CD4-positive, alpha-beta memory T cell (primary cell): ENCODE measurements around the gene BPIFA2. TPM values are rescaled to one million over a fixed set of nuclear protein-coding genes. Genes with fewer than 3 reads are reported as not detected.

Experiments
- CTCF ChIA-PET: fragments of 350-600 bp; sonication (Branson Sonifier 250); formaldehyde crosslinking; loops from one replicate; lab custom pipeline; 2021; ENCODE audit warnings: inconsistent platforms; ENCODE audit not compliant: partially characterized antibody; lab: Charles Lee
- POLR2A ChIA-PET: fragments of 350-600 bp; sonication (Branson Sonifier 250); formaldehyde crosslinking; loops from one replicate; lab custom pipeline; 2021; ENCODE audit not compliant: partially characterized antibody; lab: Charles Lee
- DNase-seq, 5 donors: peaks; one replicate each; pipeline versions ENCODE4 v3.0.0 to v3.0.0-alpha.2; 2020 to 2022; ENCODE audit warnings: mixed read lengths in 1 of 5
- H3K27ac ChIP-seq: one replicate; pipeline ENCODE4 v1.7.0; 2013; ENCODE audit warnings: low read depth, low read length
- H3K27me3 ChIP-seq: 2 replicates; pipeline ENCODE4 v1.7.0; 2013; ENCODE audit warnings: mild to moderate bottlenecking, low read length, moderate library complexity; ENCODE audit not compliant: insufficient read depth
- H3K36me3 ChIP-seq: 2 replicates; pipeline ENCODE4 v1.7.0; 2013; ENCODE audit warnings: mild to moderate bottlenecking, low read length, moderate library complexity; ENCODE audit not compliant: insufficient read depth
- H3K4me1 ChIP-seq: 2 replicates; pipeline ENCODE4 v1.7.0; 2013; ENCODE audit warnings: mild to moderate bottlenecking, low read length, moderate library complexity; ENCODE audit not compliant: insufficient read depth
- H3K4me3 ChIP-seq, 2 donors: one replicate each; pipeline ENCODE4 v1.7.0; 2013; ENCODE audit warnings: low read length in 2 of 2, mild to moderate bottlenecking in 1 of 2
- H3K9me3 ChIP-seq, 2 donors: one replicate each; pipeline ENCODE4 v1.7.0; 2013; ENCODE audit warnings: low read length in 2 of 2, control low read depth in 1 of 2; ENCODE audit not compliant: control insufficient read depth in 1 of 2
- H3K27ac Mint-ChIP-seq, 7 donors: one replicate each; pipeline ENCODE4 v1.8.0; 2020 to 2021; ENCODE audit warnings: mixed read lengths in 7 of 7, mild to moderate bottlenecking in 6 of 7, inconsistent platforms in 3 of 7, moderate library complexity in 3 of 7
- H3K27me3 Mint-ChIP-seq, 2 donors: one replicate each; pipeline ENCODE4 v1.8.0; 2020 to 2021; ENCODE audit warnings: mixed read lengths in 2 of 2
- H3K36me3 Mint-ChIP-seq, 2 donors: one replicate each; pipeline ENCODE4 v1.8.0; 2020 to 2021; ENCODE audit warnings: mixed read lengths in 2 of 2, inconsistent platforms in 1 of 2, mild to moderate bottlenecking in 1 of 2
- H3K4me1 Mint-ChIP-seq, 4 donors: one replicate each; pipeline ENCODE4 v1.8.0; 2020 to 2021; ENCODE audit warnings: mixed read lengths in 4 of 4, mild to moderate bottlenecking in 1 of 4
- H3K4me3 Mint-ChIP-seq, 8 donors: one replicate each; pipeline ENCODE4 v1.8.0; 2020 to 2021; ENCODE audit warnings: mixed read lengths in 8 of 8, mild to moderate bottlenecking in 7 of 8, moderate library complexity in 6 of 8, inconsistent platforms in 3 of 8
- H3K9me3 Mint-ChIP-seq, 8 donors: one replicate each; pipeline ENCODE4 v1.8.0; 2020 to 2021; ENCODE audit warnings: mixed read lengths in 8 of 8, mild to moderate bottlenecking in 5 of 8, inconsistent platforms in 3 of 8, moderate library complexity in 1 of 8
- intact Hi-C: fragments of 100-400 bp; cut with micrococcal nuclease; formaldehyde crosslinking; loops from one replicate; pipeline ENCODE4 v1.15.1; 2023
- polyA plus RNA-seq, 2 donors: library from polyadenylated mRNA; unstranded; fragments of 300-500 nt; fragmentation: Illumina TruSeq; gene quantifications; one replicate each; pipeline ENCODE4 v1.2.3, GENCODE V29; 2021
- total RNA-seq, 2 experiments: library from RNA; stranded (reverse); gene quantifications; one replicate each; pipeline ENCODE4 v1.2.3, GENCODE V29; 2021

The BPIFA2 gene
- total and polyA plus RNA-seq, 4 experiments from 2014 or later, result not detected

DNA sequence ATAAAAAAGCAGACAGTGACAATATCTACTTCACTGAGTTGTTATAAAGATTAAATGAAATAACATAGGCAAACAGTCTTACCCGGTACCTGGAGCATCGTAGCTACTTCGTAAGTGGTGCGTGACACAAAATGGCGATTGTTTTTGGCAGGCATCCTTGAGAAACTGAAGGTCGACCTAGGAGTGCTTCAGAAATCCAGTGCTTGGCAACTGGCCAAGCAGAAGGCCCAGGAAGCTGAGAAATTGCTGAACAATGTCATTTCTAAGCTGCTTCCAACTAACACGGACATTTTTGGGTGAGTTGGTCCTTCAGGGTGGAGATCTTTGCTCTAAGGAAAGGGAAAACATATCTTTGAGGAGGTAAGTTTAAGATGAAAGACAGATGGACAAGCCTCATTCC lies 4.8 kb downstream of the BPIFA2 start:
- DNase-seq, result no peak
- no peaks in the 10 kb centered on the region for H3K27me3 ChIP-seq
- no peaks in the 10 kb centered on the region for H3K9me3 ChIP-seq
- ChIA-PET POLR2A (no interaction called here), CTCF (no interaction called here)
- intact Hi-C loops, result no loop called here
- H3K4me1 ChIP-seq, result no peaks in the 10 kb centered on the region
- peaks cover 0 to 3% of the 10 kb centered on the region in 2 donors for H3K36me3 Mint-ChIP-seq
- no peaks in the 10 kb centered on the region for H3K4me1 Mint-ChIP-seq
- H3K4me3 ChIP-seq, result no peak overlapping the region
- no peak overlapping the region for H3K27ac Mint-ChIP-seq
- peaks cover 2 to 29% (median 24%) of the 10 kb centered on the region in 8 donors for H3K9me3 Mint-ChIP-seq
- no peaks in the 10 kb centered on the region for H3K36me3 ChIP-seq
- peaks cover 2 to 4% of the 10 kb centered on the region in 2 donors for H3K27me3 Mint-ChIP-seq
- no peak overlapping the region for H3K27ac ChIP-seq
- H3K4me3 Mint-ChIP-seq, result no peak overlapping the region

DNA sequence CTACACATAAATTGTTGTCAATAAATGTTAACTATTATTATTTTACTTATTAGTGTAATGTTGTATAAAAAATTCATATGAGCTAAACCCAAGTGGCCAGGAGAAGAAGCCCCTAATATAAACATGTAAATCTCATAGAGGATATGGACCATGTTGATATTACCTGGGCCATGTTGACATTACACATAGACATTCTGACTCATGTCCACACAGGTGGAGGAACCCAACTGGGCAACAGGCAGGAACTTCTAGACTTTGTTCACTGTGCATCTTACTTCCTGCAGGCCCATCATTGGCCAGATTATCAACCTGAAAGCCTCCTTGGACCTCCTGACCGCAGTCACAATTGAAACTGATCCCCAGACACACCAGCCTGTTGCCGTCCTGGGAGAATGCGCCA lies 7.2 kb downstream of the BPIFA2 start:
- Mint-ChIP-seq H3K4me3 (no peak overlapping the region), H3K36me3 (no peaks in the 10 kb centered on the region), H3K4me1 (no peaks in the 10 kb centered on the region), H3K9me3 (peaks cover 0 to 13% (median 8%) of the 10 kb centered on the region in 8 donors), H3K27me3 (no peaks in the 10 kb centered on the region), H3K27ac (no peak overlapping the region)
- Histone ChIP-seq H3K4me1 (no peaks in the 10 kb centered on the region), H3K27ac (no peak overlapping the region), H3K36me3 (no peaks in the 10 kb centered on the region), H3K9me3 (no peaks in the 10 kb centered on the region), H3K27me3 (no peaks in the 10 kb centered on the region), H3K4me3 (no peak overlapping the region)
- DNase-seq, result no peak
- ChIA-PET CTCF (no interaction called here), POLR2A (no interaction called here)
- intact Hi-C loops, result no loop called here

DNA sequence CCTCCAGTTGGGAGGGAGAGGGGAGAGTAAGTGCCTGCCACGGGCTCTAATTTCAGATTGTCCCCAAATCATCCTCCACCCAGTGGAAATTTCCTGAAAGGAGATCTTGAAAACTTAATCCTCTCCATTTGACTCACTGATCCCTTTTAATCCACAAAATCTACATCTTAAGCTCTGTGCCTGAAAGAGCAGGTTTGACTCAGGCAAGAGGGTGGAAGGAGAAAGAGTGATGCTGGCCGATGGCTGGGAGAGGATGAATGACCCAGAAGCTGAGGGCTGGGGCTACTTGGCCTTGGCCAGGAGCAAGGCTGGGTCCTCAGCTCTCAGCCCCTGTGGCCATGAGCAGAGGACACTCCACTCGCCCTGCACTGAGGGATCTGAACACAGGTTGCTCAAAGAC lies 8.1 kb downstream of the BPIFA2 start:
- H3K4me1 ChIP-seq, result no peaks in the 10 kb centered on the region
- CTCF ChIA-PET, result no interaction called here
- no peak overlapping the region for H3K4me3 ChIP-seq
- DNase-seq, result no peak
- H3K4me1 Mint-ChIP-seq, result no peaks in the 10 kb centered on the region
- POLR2A ChIA-PET, result no interaction called here
- H3K36me3 ChIP-seq, result no peaks in the 10 kb centered on the region
- no peaks in the 10 kb centered on the region for H3K36me3 Mint-ChIP-seq
- no peak overlapping the region for H3K4me3 Mint-ChIP-seq
- H3K9me3 Mint-ChIP-seq, result peaks cover 0 to 6% (median 3%) of the 10 kb centered on the region in 8 donors
- H3K9me3 ChIP-seq, result no peaks in the 10 kb centered on the region
- H3K27me3 Mint-ChIP-seq, result no peaks in the 10 kb centered on the region
- no peaks in the 10 kb centered on the region for H3K27me3 ChIP-seq
- intact Hi-C loops, result no loop called here
- no peak overlapping the region for H3K27ac Mint-ChIP-seq
- H3K27ac ChIP-seq, result no peak overlapping the region

DNA sequence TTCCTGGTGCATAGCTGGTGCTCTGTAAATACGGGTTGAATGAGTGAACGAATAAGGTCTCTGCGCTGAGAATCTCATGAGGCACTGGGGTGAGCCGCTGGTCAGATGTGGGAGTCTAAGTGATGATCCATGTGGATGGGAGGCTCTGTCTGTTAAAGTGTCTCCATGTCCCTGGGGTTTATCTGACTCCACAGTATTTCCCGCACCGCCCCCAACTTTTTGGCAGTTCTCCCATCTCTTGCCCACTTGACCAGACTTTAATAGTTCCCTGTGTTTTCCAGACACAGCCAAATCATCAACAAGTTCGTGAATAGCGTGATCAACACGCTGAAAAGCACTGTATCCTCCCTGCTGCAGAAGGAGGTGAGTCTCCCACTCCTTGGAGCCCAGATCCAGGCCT lies 9.9 kb downstream of the BPIFA2 start:
- H3K4me1 ChIP-seq, result no peaks in the 10 kb centered on the region
- H3K9me3 ChIP-seq, result no peaks in the 10 kb centered on the region
- ChIA-PET CTCF (no interaction called here), POLR2A (no interaction called here)
- intact Hi-C loops, result no loop called here
- no peaks in the 10 kb centered on the region for H3K27me3 ChIP-seq
- Mint-ChIP-seq H3K4me3 (no peak overlapping the region), H3K9me3 (no peaks in the 10 kb centered on the region), H3K4me1 (no peaks in the 10 kb centered on the region), H3K27ac (no peak overlapping the region), H3K27me3 (peaks cover 0 to under 1% of the 10 kb centered on the region in 2 donors), H3K36me3 (no peaks in the 10 kb centered on the region)
- no peaks in the 10 kb centered on the region for H3K36me3 ChIP-seq
- no peak overlapping the region for H3K4me3 ChIP-seq
- no peak for DNase-seq
- no peak overlapping the region for H3K27ac ChIP-seq

DNA sequence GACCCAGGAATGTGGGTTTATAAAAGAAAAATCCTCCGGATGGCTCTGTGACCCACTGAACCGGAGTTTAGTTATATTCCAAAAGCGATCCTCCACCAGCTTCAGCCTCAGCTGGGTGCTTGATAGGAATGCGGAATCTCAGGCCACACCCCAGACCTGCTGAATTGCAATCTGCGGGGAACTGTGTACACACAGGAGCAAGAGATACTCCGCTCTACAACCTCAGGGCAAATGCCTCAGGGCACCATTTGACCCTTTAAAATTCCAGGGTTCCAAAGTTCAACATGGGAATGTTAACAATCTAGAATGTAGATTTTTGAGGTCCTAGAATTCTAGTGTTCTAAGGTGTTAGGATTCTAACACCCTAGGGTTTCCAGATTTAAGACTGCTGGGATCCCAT lies 10.8 kb downstream of the BPIFA2 start:
- Histone ChIP-seq H3K27ac (no peak overlapping the region), H3K36me3 (no peaks in the 10 kb centered on the region), H3K27me3 (no peaks in the 10 kb centered on the region), H3K9me3 (no peaks in the 10 kb centered on the region), H3K4me3 (no peak overlapping the region), H3K4me1 (no peaks in the 10 kb centered on the region)
- ChIA-PET CTCF (no interaction called here), POLR2A (no interaction called here)
- DNase-seq, result no peak
- no peaks in the 10 kb centered on the region for H3K4me1 Mint-ChIP-seq
- no peaks in the 10 kb centered on the region for H3K36me3 Mint-ChIP-seq
- no peak overlapping the region for H3K4me3 Mint-ChIP-seq
- peaks cover 0 to 7% of the 10 kb centered on the region in 2 donors for H3K27me3 Mint-ChIP-seq
- no peak overlapping the region for H3K27ac Mint-ChIP-seq
- intact Hi-C loops, result no loop called here
- peaks cover 0 to 5% (median 0%) of the 10 kb centered on the region in 8 donors for H3K9me3 Mint-ChIP-seq

DNA sequence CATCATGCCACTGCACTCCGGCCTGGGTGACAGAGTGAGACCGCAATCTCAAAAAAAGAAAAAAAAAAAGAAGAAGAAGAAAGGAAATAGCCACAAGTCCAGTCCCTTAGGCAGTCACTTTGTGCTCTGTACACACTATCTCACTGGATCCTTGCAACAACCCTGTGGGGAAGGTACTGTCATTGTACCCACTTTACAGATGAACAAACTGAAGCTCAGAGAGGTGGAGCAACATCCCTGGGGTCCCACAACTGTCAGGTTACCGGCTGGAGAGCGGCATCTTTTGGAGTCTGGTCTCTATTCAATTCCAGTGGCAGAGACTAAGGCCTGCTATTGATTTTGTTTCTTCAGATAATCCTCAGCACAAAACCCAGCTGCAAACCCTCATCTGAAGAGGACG lies 12.2 kb downstream of the BPIFA2 start:
- H3K27ac ChIP-seq, result no peak overlapping the region
- ChIA-PET POLR2A (no interaction called here), CTCF (no interaction called here)
- H3K9me3 ChIP-seq, result no peaks in the 10 kb centered on the region
- no peaks in the 10 kb centered on the region for H3K36me3 ChIP-seq
- H3K4me3 Mint-ChIP-seq, result no peak overlapping the region
- no peak for DNase-seq
- H3K27me3 ChIP-seq, result no peaks in the 10 kb centered on the region
- H3K27ac Mint-ChIP-seq, result no peak overlapping the region
- H3K4me1 ChIP-seq, result no peaks in the 10 kb centered on the region
- H3K9me3 Mint-ChIP-seq, result peaks cover 0 to 5% (median 1%) of the 10 kb centered on the region in 8 donors
- intact Hi-C loops, result no loop called here
- no peaks in the 10 kb centered on the region for H3K36me3 Mint-ChIP-seq
- H3K27me3 Mint-ChIP-seq, result peaks cover 0 to 7% of the 10 kb centered on the region in 2 donors
- H3K4me3 ChIP-seq, result no peak overlapping the region
- H3K4me1 Mint-ChIP-seq, result no peaks in the 10 kb centered on the region

DNA sequence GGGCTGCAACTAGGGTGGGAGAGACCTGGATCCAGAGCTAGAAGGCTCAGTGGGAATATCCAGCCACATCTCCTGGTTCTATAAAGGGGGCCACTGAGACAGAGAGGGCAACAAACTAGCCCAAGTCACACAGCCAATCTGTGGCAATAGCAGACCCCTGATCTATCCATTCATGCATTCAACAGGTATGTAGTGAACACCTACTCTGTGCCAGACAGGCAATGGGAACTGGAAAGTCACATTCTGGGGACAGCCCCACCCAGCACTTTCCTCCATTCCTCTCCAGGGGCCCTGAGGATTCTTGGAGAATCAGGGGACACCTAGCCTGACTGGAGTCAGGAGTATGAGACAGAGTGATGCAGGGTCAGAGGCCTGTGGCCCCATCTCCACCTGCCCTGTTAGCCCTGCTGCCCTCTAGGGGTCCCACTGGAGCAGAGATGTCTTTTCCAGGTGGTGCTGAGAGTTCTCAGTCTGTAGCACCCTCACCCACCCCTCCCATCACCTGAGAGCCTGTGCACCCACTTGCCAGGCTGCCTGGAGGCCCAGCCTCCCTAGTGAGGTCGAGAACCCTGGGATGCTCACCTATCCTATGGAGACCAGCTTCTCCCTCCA lies 13.6 kb downstream of the BPIFA2 start:
- Mint-ChIP-seq H3K9me3 (peaks cover 0 to 5% (median 1%) of the 10 kb centered on the region in 8 donors), H3K27me3 (peaks cover 0 to 7% of the 10 kb centered on the region in 2 donors), H3K36me3 (no peaks in the 10 kb centered on the region), H3K4me3 (no peak overlapping the region), H3K27ac (no peak overlapping the region), H3K4me1 (no peaks in the 10 kb centered on the region)
- Histone ChIP-seq H3K27ac (no peak overlapping the region), H3K36me3 (no peaks in the 10 kb centered on the region), H3K4me1 (no peaks in the 10 kb centered on the region), H3K27me3 (no peaks in the 10 kb centered on the region), H3K4me3 (no peak overlapping the region), H3K9me3 (no peaks in the 10 kb centered on the region)
- ChIA-PET POLR2A (no interaction called here), CTCF (no interaction called here)
- no peak for DNase-seq
- intact Hi-C loops, result no loop called here
